ENCODE measurements around the gene CACFD1.

Gene CACFD1

DNA sequence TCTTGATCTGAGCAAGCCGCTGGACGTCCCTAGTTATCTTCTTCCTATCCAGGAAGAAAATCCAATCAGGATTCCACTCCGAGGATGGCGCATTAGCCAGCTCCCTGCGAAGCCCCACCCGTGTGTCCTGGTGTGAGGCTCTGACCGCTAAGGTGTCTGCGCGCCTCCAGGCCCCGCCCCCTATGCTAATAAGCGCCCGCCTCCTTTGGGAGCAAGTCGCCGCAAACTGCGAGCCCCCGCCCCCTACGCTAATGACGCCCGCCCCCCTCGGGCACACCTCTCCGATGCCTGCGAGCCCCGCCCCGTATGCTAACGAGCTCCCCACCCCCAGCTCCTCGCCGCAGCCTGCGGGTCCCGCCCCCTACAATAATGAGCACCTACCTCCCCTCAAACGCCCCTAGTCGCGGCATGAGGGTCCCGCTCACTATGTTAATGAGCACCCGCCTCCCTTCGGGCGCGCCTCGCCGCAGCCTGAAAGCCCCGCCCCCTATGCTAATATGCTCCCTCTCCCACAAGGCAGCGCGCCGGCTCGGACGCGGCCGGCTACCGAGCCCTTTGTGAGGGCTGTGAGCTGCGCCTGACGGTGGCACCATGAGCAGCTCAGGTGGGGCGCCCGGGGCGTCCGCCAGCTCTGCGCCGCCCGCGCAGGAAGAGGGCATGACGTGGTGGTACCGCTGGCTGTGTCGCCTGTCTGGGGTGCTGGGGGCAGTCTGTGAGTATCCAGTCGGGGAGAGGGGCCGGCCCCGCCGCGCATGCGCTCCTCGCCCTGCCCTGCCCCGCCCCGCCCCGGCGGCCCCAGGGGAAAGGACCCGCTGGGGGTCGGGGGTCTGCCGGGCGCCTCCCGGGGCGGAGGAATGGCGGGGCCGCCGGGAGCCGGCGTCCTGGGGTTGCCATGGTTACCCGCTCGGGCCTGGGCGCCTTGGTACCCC, at the start of gene CACFD1:
TSS of gene CACFD1 (plus strand) at position 503 of the 929 bp plus-strand sequence. CDS start at position 592, 89 bp downstream.
- no peaks in the 10 kb centered on the region for H3K79me2 ChIP-seq (ENCODE audit: control insufficient read depth, insufficient read depth, low read length, unreplicated experiment)
- H3K4me3 ChIP-seq (ENCODE audit: low read depth, low read length), result peak within 1 kb of the TSS; percentile 75
- H3K27me3 ChIP-seq (ENCODE audit: insufficient read depth, low read length), result no peaks in the 10 kb centered on the region
- H2AFZ ChIP-seq (ENCODE audit: low read length, unreplicated experiment), result peak within 1 kb of the TSS; percentile 41
- H3K36me3 ChIP-seq (ENCODE audit: insufficient read depth, low read length), result no peaks in the 10 kb centered on the region
- H3K4me1 ChIP-seq (ENCODE audit: control insufficient read depth, insufficient read depth, low read length, unreplicated experiment), result peaks cover 13% of the 10 kb centered on the region
- H3K27ac ChIP-seq (ENCODE audit: low read depth, low read length), result peak within 1 kb of the TSS; percentile 50

DNA sequence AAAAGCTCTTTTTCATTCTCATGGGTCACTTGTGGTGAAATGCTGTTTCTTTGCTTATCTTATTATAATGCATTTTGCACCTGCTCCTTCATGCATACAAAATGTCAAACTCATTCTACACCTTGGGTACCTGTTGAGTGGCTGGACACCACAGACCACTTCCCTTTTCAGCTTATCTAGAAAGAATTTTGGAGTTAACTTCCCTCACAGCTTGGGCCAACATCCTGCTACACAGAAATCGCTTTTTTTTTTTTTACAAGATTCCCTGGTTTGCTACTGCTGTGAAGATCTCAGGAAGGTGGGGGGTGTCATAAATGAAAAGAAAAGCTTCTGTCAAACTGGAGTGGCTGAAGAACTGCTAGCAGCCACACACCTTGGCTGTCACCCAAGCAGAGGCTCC, 44.6 kb upstream of the CACFD1 start:
- Histone ChIP-seq H3K27me3 (ENCODE audit: insufficient read depth, low read length) (no peaks in the 10 kb centered on the region), H3K4me3 (ENCODE audit: low read depth, low read length) (no peak overlapping the region), H3K4me1 (ENCODE audit: control insufficient read depth, insufficient read depth, low read length, unreplicated experiment) (peaks cover 12% of the 10 kb centered on the region), H3K36me3 (ENCODE audit: insufficient read depth, low read length) (peaks cover 6% of the 10 kb centered on the region; the same call in 1 of the 2 replicates), H3K27ac (ENCODE audit: low read depth, low read length) (no peak overlapping the region), H2AFZ (ENCODE audit: low read length, unreplicated experiment) (no peak overlapping the region), H3K79me2 (ENCODE audit: control insufficient read depth, insufficient read depth, low read length, unreplicated experiment) (peaks cover 44% of the 10 kb centered on the region)

DNA sequence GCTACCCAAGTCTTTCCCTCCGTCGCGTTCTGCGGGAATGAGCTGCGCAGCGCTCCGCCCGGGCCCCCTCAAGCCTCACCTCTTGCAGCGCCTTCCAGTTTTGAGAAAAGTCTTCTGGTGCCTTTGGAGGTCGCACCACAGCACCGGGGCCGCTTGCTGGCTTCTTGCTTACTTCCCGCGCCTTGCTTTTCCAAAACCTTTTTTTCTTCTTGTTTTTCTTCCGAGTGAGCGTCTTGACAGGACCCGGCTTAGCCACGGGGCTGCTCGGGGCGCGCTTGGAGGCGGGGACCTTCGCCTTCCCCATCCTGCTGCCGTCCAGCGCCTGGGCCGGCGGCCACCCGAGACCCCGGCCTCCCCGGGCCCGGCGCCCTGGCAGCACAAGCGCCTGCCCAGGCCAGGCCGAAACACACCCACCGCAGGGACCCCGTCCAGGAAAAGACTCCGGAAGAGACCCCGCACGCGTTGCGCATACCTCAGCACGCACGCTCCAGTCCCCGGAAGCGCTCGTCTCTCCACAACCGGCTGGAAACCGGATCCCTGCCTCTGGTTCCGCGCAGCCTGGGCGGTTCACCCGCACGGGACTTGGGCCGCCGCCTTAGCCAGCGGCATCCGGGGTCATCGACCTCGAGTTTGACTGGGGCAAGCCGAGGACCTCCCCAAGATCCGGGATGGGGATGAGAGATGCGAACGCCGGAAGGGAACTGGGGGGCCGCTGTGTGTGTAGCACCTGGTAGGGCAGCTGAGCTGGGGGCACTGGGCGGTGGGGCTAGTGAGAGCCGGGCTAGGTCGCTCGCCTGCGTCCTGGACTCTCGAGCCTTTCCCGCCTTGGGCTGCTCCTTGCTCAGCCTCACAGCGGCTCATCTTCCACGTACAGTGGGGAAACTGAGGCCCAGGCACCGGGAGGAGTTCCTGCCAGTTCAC, 42.0 kb upstream of the CACFD1 start, which contains the start of gene REXO4:
TSS of gene REXO4 (minus strand) at position 470 of the 921 bp plus-strand sequence. CDS start at position 304, 166 bp downstream.
- Histone ChIP-seq H3K4me1 (ENCODE audit: control insufficient read depth, insufficient read depth, low read length, unreplicated experiment) (peaks cover 12% of the 10 kb centered on the region), H3K27ac (ENCODE audit: low read depth, low read length) (peak within 1 kb of the TSS; percentile 61), H3K79me2 (ENCODE audit: control insufficient read depth, insufficient read depth, low read length, unreplicated experiment) (peaks cover 40% of the 10 kb centered on the region), H2AFZ (ENCODE audit: low read length, unreplicated experiment) (peak within 1 kb of the TSS; percentile 79), H3K4me3 (ENCODE audit: low read depth, low read length) (peak within 1 kb of the TSS; percentile 84), H3K27me3 (ENCODE audit: insufficient read depth, low read length) (no peaks in the 10 kb centered on the region), H3K36me3 (ENCODE audit: insufficient read depth, low read length) (peaks cover 2% of the 10 kb centered on the region; the same call in 1 of the 2 replicates)

DNA sequence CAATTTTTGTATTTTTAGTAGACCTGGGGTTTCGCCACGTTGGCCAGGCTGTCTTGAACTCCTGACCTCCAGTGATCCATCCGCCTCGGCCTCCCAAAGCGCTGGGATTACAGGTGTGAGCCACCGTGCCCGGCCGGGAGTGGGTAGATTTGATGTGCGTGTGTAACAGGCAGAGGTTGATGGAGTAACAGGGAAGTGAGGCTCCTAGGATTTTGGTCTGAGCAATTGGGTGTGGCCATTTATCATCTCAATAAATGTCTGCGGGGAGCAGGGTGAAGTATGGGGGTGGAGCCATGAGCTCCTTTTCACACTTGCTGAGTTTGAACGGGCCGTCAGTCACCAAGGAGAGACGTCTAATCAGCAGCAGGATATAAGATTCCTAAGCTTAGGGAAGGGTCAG, 40.8 kb upstream of the CACFD1 start:
- Histone ChIP-seq H3K79me2 (ENCODE audit: control insufficient read depth, insufficient read depth, low read length, unreplicated experiment) (peaks cover 35% of the 10 kb centered on the region), H3K4me3 (ENCODE audit: low read depth, low read length) (peak overlapping the region; percentile 84), H3K27ac (ENCODE audit: low read depth, low read length) (no peak overlapping the region), H2AFZ (ENCODE audit: low read length, unreplicated experiment) (no peak overlapping the region), H3K27me3 (ENCODE audit: insufficient read depth, low read length) (no peaks in the 10 kb centered on the region), H3K36me3 (ENCODE audit: insufficient read depth, low read length) (peaks cover 2% of the 10 kb centered on the region; the same call in 1 of the 2 replicates), H3K4me1 (ENCODE audit: control insufficient read depth, insufficient read depth, low read length, unreplicated experiment) (peaks cover 12% of the 10 kb centered on the region)

DNA sequence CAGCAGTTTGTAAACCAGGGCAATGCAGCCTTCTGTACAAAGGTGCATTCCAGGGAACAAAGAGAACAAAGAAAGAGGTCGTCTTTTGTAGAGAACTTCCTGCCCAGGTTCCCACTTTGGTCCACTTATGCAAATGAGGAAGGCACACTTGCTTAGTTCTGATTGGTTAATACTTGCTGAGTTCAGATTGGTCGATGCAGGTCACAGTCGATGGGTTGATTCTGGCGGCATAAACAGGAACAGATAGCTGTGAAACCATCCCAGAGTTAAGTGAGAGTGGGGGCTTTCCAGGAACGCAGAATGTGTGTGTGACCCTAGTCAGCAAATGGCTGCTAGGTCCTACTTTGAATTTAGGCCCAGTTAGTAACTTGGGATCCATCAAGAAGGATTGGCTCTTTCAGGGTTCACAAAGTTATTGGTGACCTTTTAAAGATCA, 39.4 kb upstream of the CACFD1 start:
- H2AFZ ChIP-seq (ENCODE audit: low read length, unreplicated experiment), result no peak overlapping the region
- H3K27ac ChIP-seq (ENCODE audit: low read depth, low read length), result no peak overlapping the region
- peaks cover 21% of the 10 kb centered on the region for H3K79me2 ChIP-seq (ENCODE audit: control insufficient read depth, insufficient read depth, low read length, unreplicated experiment)
- H3K36me3 ChIP-seq (ENCODE audit: insufficient read depth, low read length), result no peaks in the 10 kb centered on the region
- no peaks in the 10 kb centered on the region for H3K27me3 ChIP-seq (ENCODE audit: insufficient read depth, low read length)
- no peak overlapping the region for H3K4me3 ChIP-seq (ENCODE audit: low read depth, low read length)
- peaks cover 12% of the 10 kb centered on the region for H3K4me1 ChIP-seq (ENCODE audit: control insufficient read depth, insufficient read depth, low read length, unreplicated experiment)

DNA sequence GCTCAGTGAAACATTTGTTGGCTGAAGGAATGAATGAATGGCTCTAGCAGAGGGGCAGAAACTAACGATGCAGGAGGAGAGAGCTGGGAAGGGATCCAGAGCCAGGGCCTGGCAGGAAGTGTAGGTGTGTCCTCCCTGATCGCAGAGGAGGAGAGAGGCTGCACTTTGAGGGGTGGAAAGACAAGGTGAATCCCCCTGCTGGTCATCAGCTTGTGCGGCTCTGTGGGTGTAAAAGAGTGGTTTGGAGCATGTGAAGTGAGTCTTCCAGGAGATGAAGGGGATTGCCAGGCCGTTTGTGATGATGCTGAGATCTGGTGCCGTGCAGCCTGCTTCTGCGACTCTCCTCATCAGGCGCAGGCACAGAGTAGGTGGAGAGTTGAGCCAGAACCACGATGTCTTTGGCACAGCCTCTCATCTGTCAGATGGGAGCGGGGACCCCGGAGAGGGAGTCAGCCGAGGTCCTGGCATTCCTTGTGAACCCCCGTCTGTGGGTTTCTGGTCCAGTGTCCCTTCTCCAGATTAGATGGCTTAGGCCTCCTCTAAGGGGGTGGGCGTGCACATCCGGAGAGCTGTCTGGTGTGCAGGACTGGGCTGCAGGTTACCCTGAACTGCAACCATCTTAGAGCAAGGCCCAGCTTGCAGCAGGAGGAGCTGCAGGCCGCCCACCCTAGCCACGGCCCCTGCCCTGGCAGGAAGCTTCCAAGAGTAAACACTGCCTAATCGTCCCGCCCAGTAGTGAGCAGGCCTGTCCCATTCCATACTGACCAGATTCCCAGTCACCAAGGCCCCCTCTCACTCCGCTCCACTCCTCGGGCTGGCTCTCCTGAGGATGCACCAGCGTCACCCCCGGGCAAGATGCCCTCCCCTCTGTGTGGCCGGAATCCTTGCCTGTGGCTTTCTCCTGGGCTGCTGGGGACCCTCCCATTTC, 37.9 kb upstream of the CACFD1 start, which contains the start of gene ADAMTS13:
TSS of gene ADAMTS13 (plus strand) at position 753 of the 928 bp plus-strand sequence. CDS start at position 830, 77 bp downstream.
- H3K4me3 ChIP-seq (ENCODE audit: low read depth, low read length), result no peak within 1 kb of the TSS
- no peaks in the 10 kb centered on the region for H3K36me3 ChIP-seq (ENCODE audit: insufficient read depth, low read length)
- H3K27me3 ChIP-seq (ENCODE audit: insufficient read depth, low read length), result no peaks in the 10 kb centered on the region
- peaks cover under 1% of the 10 kb centered on the region for H3K4me1 ChIP-seq (ENCODE audit: control insufficient read depth, insufficient read depth, low read length, unreplicated experiment)
- no peak within 1 kb of the TSS for H2AFZ ChIP-seq (ENCODE audit: low read length, unreplicated experiment)
- H3K79me2 ChIP-seq (ENCODE audit: control insufficient read depth, insufficient read depth, low read length, unreplicated experiment), result peaks cover 6% of the 10 kb centered on the region
- H3K27ac ChIP-seq (ENCODE audit: low read depth, low read length), result no peak within 1 kb of the TSS

DNA sequence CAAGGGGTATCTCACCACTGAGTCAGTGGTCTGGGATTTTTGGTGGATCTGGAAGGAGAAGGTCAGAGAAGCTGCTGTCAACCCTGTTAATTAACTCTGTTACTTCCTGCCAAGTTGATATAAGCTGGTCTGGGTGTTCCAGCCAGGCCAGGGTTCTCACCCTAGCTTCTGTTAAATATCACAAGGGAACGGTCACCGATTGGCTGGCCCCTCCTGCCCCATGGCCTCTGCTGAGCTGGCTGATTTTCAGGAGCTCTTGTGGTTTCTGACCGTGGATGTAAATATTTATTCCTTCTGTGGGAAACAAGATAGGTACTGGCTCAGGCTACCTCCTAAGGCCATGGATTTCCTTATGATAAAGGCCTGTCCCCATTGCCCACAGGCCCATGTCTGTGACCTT, 36.6 kb upstream of the CACFD1 start:
- H3K27ac ChIP-seq (ENCODE audit: low read depth, low read length), result no peak overlapping the region
- H2AFZ ChIP-seq (ENCODE audit: low read length, unreplicated experiment), result no peak overlapping the region
- H3K4me1 ChIP-seq (ENCODE audit: control insufficient read depth, insufficient read depth, low read length, unreplicated experiment), result no peaks in the 10 kb centered on the region
- no peak overlapping the region for H3K4me3 ChIP-seq (ENCODE audit: low read depth, low read length)
- H3K27me3 ChIP-seq (ENCODE audit: insufficient read depth, low read length), result 0 out of 2 replicates have a peak, but pooled peaks cover 2% of the 10 kb centered on the region
- no peaks in the 10 kb centered on the region for H3K79me2 ChIP-seq (ENCODE audit: control insufficient read depth, insufficient read depth, low read length, unreplicated experiment)
- no peaks in the 10 kb centered on the region for H3K36me3 ChIP-seq (ENCODE audit: insufficient read depth, low read length)

DNA sequence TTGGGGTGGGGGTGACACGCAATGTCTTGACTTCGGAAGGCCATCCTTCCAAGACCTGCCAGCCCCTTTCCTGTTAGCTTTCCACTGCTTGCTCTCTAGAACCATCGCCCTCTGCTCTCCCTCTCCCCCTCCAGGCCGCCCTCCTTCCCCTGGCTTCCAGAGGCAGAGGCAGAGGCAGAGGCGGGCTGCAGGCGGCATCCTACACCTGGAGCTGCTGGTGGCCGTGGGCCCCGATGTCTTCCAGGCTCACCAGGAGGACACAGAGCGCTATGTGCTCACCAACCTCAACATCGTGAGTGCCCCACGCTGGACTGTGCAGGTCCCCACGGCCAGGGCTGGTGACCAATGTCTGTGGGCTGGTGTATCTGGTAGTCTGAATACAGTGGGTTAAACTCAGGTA, 35.6 kb upstream of the CACFD1 start:
- Histone ChIP-seq H3K79me2 (ENCODE audit: control insufficient read depth, insufficient read depth, low read length, unreplicated experiment) (no peaks in the 10 kb centered on the region), H3K4me3 (ENCODE audit: low read depth, low read length) (no peak overlapping the region), H3K4me1 (ENCODE audit: control insufficient read depth, insufficient read depth, low read length, unreplicated experiment) (no peaks in the 10 kb centered on the region), H2AFZ (ENCODE audit: low read length, unreplicated experiment) (no peak overlapping the region), H3K27ac (ENCODE audit: low read depth, low read length) (no peak overlapping the region), H3K27me3 (ENCODE audit: insufficient read depth, low read length) (0 out of 2 replicates have a peak, but pooled peaks cover 3% of the 10 kb centered on the region), H3K36me3 (ENCODE audit: insufficient read depth, low read length) (no peaks in the 10 kb centered on the region)

DNA sequence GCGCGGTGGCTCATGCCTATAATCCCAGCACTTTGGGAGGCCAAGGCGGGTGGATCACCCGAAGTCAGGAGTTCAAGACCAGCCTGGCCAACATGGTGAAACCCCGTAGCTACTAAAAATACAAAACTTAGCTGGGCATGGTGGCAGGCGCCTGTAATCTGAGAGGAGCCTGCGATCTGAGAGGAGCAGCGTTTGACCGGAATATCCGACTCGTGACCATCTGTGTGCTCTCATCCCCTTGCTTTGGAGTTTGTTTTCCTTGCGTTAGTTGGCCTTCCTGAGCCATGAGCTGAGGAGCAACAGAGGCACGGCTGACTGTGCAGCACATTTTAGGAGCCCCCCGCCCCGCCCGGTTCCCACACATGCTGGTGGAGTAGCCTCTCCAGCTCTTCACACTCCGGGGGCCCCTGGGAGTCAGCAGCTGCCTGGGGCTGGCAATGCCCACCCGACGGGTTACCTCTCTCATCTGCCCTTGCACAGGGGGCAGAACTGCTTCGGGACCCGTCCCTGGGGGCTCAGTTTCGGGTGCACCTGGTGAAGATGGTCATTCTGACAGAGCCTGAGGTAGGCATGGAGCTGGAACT, 34.6 kb upstream of the CACFD1 start:
- Histone ChIP-seq H3K4me3 (ENCODE audit: low read depth, low read length) (no peak overlapping the region), H3K27me3 (ENCODE audit: insufficient read depth, low read length) (0 out of 2 replicates have a peak, but pooled peaks cover 3% of the 10 kb centered on the region), H3K27ac (ENCODE audit: low read depth, low read length) (no peak overlapping the region), H3K36me3 (ENCODE audit: insufficient read depth, low read length) (no peaks in the 10 kb centered on the region), H3K79me2 (ENCODE audit: control insufficient read depth, insufficient read depth, low read length, unreplicated experiment) (no peaks in the 10 kb centered on the region), H2AFZ (ENCODE audit: low read length, unreplicated experiment) (no peak overlapping the region), H3K4me1 (ENCODE audit: control insufficient read depth, insufficient read depth, low read length, unreplicated experiment) (no peaks in the 10 kb centered on the region)

All from ACC112 (cell line).